GM12892 (cell line): ENCODE measurements around the gene DTYMK.

Experiments
- POLR2A ChIP-seq: IDR thresholded peaks from 2 replicates; pipeline ENCODE4 v1.6.1; 2011; ENCODE audit warnings: low read depth, low read length, control low read depth
- POLR2AphosphoS5 ChIP-seq: IDR thresholded peaks from 2 replicates; pipeline ENCODE4 v1.6.1; 2011; ENCODE audit warnings: low read depth, low read length, control low read depth

- TF ChIP-seq POLR2AphosphoS5 (no peak), POLR2A (no peak)
Observed at GRCh38 chr2:241689306-241689705, 2.7 kb upstream of the DTYMK start.
